Endothelial cell (in vitro differentiated cells): ENCODE measurements around the gene SRCAP. TPM values are rescaled to one million over a fixed set of nuclear protein-coding genes. Genes with fewer than 3 reads are reported as not detected.

Source experiments
- DNase-seq: peaks from one replicate; pipeline ENCODE4 v3.0.0; 2021; ENCODE audit warnings: low spot score
- H3K27ac Mint-ChIP-seq: one replicate; pipeline ENCODE4 v1.8.0; 2021; ENCODE audit warnings: mixed read lengths, inconsistent platforms; ENCODE audit not compliant: unreplicated experiment
- H3K27me3 Mint-ChIP-seq: one replicate; pipeline ENCODE4 v1.8.0; 2021; ENCODE audit warnings: mild to moderate bottlenecking, moderate library complexity, mixed read lengths, inconsistent platforms; ENCODE audit not compliant: unreplicated experiment
- H3K36me3 Mint-ChIP-seq: one replicate; pipeline ENCODE4 v1.8.0; 2021; ENCODE audit warnings: mild to moderate bottlenecking, low read depth, mixed read lengths, inconsistent platforms; ENCODE audit not compliant: unreplicated experiment
- H3K4me1 Mint-ChIP-seq: one replicate; pipeline ENCODE4 v1.8.0; 2021; ENCODE audit warnings: mild to moderate bottlenecking, mixed read lengths, inconsistent platforms; ENCODE audit not compliant: unreplicated experiment
- H3K4me3 Mint-ChIP-seq: one replicate; pipeline ENCODE4 v1.8.0; 2021; ENCODE audit warnings: mild to moderate bottlenecking, mixed read lengths, inconsistent platforms; ENCODE audit not compliant: unreplicated experiment
- H3K9me3 Mint-ChIP-seq: one replicate; pipeline ENCODE4 v1.8.0; 2021; ENCODE audit warnings: mixed read lengths, inconsistent platforms; ENCODE audit not compliant: unreplicated experiment
- total RNA-seq: library from RNA; stranded (reverse); fragmentation: NEBNext Ultra II Directional; extraction: Animal tissue kit (Norgen Biotek cat#: 25700); gene quantifications from one replicate; pipeline ENCODE4 v1.2.1, GENCODE V29; 2021; ENCODE audit not compliant: unreplicated experiment
- TF ChIP-seq, protein P1 (sequence below): fragments of 200-600 bp; sonication (generic); IDR thresholded peaks from one replicate; pipeline ENCODE4 v1.5.0; 2021; ENCODE audit warnings: antibody characterized with exemption; ENCODE audit not compliant: unreplicated experiment

The SRCAP gene
- total RNA-seq, 1 donor from 2014 or later = 62.2 TPM

DNA sequence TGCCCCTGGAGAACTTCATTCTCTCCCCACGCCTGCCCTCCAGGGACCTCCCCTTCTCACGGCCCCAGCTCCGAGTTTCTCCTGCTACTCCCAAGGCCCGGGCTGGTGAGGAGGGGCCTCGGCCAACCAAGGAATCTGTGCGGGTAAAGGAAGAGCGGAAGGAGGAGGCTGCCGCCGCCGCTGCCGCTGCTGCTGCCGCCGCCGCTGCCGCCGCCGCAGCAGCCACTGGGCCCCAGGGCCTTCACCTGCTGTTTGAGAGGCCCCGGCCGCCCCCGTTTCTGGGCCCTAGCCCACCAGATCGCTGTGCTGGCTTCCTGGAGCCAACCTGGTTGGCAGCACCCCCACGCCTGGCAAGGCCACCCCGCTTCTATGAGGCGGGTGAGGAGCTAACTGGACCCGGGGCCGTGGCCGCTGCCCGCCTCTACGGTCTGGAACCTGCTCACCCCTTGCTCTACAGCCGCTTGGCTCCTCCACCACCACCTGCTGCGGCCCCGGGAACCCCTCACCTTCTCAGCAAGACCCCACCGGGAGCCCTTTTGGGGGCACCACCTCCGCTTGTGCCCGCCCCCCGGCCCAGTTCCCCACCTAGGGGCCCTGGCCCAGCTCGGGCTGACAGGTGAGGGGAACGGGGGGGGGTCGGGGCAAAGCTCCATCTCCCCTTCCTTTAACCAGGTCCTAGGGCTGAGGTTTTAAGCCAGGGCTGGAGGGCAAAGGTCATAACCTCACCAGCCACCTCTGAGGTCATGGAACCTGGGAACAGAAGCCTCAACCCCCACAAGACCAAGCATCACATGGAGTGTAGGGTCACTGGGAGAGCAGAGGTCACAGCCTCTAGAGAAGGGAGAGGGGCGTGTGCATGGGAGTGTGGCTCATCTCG lies 29.7 kb upstream of the SRCAP start:
- Mint-ChIP-seq H3K36me3 (peaks cover 32% of the 10 kb centered on the region), H3K27ac (no peak overlapping the region), H3K4me1 (no peaks in the 10 kb centered on the region), H3K4me3 (no peak overlapping the region), H3K9me3 (no peaks in the 10 kb centered on the region), H3K27me3 (peaks cover 7% of the 10 kb centered on the region)
- no peak for DNase-seq
- TF ChIP-seq, protein P1, sequence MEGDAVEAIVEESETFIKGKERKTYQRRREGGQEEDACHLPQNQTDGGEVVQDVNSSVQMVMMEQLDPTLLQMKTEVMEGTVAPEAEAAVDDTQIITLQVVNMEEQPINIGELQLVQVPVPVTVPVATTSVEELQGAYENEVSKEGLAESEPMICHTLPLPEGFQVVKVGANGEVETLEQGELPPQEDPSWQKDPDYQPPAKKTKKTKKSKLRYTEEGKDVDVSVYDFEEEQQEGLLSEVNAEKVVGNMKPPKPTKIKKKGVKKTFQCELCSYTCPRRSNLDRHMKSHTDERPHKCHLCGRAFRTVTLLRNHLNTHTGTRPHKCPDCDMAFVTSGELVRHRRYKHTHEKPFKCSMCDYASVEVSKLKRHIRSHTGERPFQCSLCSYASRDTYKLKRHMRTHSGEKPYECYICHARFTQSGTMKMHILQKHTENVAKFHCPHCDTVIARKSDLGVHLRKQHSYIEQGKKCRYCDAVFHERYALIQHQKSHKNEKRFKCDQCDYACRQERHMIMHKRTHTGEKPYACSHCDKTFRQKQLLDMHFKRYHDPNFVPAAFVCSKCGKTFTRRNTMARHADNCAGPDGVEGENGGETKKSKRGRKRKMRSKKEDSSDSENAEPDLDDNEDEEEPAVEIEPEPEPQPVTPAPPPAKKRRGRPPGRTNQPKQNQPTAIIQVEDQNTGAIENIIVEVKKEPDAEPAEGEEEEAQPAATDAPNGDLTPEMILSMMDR = no peak

DNA sequence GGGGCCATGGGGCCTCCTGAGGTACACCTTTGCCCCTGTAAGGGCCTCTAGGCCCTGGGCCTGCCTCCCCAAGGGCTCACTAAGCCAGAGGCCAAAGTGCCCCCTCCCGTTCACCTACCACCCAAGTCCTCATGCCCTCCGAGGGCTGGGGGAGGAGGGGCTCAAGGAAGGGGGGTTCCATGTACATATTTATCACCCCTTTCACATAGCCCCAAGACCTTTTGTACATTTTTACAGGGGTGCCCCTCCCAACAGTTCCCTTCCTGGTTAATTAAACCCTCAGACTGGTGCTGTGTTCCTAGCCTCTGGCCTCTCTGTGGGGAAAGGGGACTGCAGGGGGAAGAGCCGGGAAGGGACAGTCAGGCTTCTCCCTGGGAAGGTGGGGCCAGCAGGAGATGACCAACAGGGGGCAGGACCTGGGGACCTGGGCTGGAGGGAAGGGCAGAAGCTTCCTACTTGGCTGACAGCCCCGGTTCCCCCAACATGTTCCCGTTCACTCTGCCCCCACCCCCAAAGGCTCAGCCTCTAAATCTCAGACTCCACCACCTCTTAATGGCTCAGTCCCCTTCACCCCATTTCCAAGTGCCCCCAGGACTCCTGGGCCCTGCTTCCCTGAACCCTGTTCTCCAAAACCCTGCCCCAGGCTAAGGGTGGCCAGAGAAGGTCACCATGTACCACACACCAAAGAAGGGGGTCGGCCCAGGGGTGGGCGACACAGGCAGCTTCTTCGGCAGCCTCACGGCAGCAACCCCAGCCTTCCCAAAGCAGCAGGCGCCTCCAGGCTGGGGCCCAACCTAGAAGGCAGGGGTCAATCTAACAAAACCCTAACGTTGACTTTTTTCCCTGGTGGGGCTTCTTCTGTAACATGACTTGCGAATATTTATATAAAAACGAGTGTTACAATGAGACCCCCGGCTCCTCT lies 28.8 kb upstream of the SRCAP start:
- Mint-ChIP-seq H3K27me3 (peaks cover 7% of the 10 kb centered on the region), H3K27ac (no peak overlapping the region), H3K4me1 (no peaks in the 10 kb centered on the region), H3K9me3 (no peaks in the 10 kb centered on the region), H3K4me3 (no peak overlapping the region), H3K36me3 (peaks cover 29% of the 10 kb centered on the region)
- TF ChIP-seq, protein P1 = no peak
- no peak for DNase-seq

DNA sequence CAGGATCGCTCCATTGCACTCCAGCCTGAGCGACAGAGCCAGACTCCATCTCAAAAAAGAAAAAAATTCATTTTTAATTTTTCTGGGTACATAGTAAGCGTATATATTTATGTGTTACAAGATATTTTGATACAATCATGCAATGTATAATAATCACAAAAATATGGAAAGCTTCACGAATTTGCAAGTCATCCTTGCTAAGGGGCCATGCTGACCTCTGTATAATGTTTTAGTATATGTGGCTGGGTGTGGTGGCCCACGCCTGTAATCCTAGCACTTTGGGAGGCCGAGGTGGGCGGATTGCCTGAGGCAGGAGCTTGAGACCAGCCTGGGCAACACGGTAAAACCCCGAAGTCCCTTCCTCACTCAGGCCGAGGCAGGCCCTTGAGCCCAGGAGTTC lies 23.8 kb upstream of the SRCAP start:
- H3K27me3 Mint-ChIP-seq = peaks cover 14% of the 10 kb centered on the region
- no peaks in the 10 kb centered on the region for H3K9me3 Mint-ChIP-seq
- H3K4me1 Mint-ChIP-seq = no peaks in the 10 kb centered on the region
- H3K4me3 Mint-ChIP-seq = no peak overlapping the region
- H3K27ac Mint-ChIP-seq = no peak overlapping the region
- peaks cover 11% of the 10 kb centered on the region for H3K36me3 Mint-ChIP-seq
- no peak for DNase-seq
- TF ChIP-seq, protein P1 = no peak

DNA sequence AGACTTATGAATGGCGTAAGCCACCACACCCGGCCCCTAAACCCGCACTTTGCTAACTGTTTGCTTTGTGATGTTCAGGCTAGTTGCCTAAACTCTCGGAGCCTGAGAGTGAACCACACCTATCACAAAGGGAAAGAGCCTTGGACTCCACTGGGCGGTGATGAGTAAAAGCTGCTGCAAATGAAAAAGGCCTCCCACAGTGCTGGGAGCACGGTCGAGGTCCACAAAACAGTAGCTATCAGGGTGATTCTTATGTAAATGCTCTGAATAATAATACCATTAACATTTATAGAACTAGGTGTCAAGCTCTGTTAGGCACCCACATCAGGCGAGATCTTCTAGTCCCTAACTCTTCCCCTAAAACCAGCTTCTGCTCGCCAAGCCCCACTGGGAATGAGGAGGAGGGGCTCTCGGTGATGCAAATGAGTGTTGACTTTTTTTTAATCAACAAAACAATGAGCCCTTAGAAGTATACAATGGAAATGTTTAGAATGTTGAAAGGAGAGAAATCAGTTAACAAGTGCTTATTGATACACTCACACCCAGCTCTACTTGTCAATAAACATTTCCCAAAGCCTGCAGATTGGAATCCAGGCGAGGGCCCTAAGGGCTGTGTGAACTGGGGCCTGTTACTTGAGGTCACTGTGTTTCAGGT lies 20.9 kb upstream of the SRCAP start:
- Mint-ChIP-seq H3K36me3 (no peaks in the 10 kb centered on the region), H3K27ac (no peak overlapping the region), H3K4me3 (no peak overlapping the region), H3K4me1 (no peaks in the 10 kb centered on the region), H3K27me3 (peaks cover 16% of the 10 kb centered on the region), H3K9me3 (no peaks in the 10 kb centered on the region)
- DNase-seq = no peak
- TF ChIP-seq, protein P1 = no peak
